Stimulated activated naive CD8-positive, alpha-beta T cell treated with anti-CD3 and anti-CD28 coated beads, Interleukin-15, amount 100 ng/mL, for 72 hours (primary cell): Measurements from ENCODE around the gene RHO.
"Not testable (repeated sequence)": the region's sequence is repeated elsewhere in the genome, so short reads cannot be mapped to it uniquely, and the experiment has no call there.

ENCODE experiments used
- ATAC-seq: fragments of 150-1000 bp; cut with Tn5 transposase; 2 replicates; pipeline ENCODE4 v1.10.0; 2021; ENCODE audit warnings: mild to moderate bottlenecking, moderate library complexity
- DNase-seq, 2 donors: peaks; one replicate each; pipeline ENCODE4 v3.0.0; 2021 to 2022
- H3K27ac Mint-ChIP-seq, 2 donors: one replicate each; pipeline ENCODE4 v1.8.0; 2022; ENCODE audit warnings: mild to moderate bottlenecking in 2 of 2, mixed read lengths in 2 of 2, moderate library complexity in 2 of 2
- H3K27me3 Mint-ChIP-seq: one replicate; pipeline ENCODE4 v1.8.0; 2022; ENCODE audit warnings: mixed read lengths
- H3K4me1 Mint-ChIP-seq: one replicate; pipeline ENCODE4 v1.8.0; 2022; ENCODE audit warnings: mild to moderate bottlenecking, mixed read lengths
- H3K4me3 Mint-ChIP-seq, 2 donors: one replicate each; pipeline ENCODE4 v1.8.0; 2022; ENCODE audit warnings: mild to moderate bottlenecking in 2 of 2, mixed read lengths in 2 of 2, moderate library complexity in 1 of 2
- H3K9me3 Mint-ChIP-seq, 2 donors: one replicate each; pipeline ENCODE4 v1.8.0; 2022; ENCODE audit warnings: mixed read lengths in 2 of 2

RHO gene

DNA sequence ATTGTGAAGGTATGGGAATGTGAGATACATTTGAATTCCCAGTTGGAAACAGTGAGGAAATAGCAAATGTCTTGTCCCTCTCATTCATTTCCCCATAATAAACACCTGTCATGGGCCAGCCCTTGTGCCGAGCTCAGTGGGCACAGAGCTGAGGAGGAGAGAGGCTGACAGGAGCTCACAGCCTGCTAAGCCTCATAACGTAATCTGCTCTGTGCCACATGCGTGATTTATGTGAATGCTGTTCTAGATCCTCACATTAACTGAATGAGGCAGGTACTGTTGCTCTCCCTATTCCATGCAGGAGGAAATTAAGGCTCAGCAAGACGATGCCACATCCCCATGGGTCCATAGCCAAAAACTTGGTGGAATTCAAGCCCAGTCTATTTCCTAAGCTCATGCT is 35.2 kb upstream of the RHO start:
- ATAC-seq (no peak), DNase-seq (no peak)
- Mint-ChIP-seq H3K27ac (no peak overlapping the region), H3K4me3 (no peak overlapping the region), H3K27me3 (no peaks in the 10 kb centered on the region), H3K4me1 (no peaks in the 10 kb centered on the region), H3K9me3 (no peaks in the 10 kb centered on the region)

DNA sequence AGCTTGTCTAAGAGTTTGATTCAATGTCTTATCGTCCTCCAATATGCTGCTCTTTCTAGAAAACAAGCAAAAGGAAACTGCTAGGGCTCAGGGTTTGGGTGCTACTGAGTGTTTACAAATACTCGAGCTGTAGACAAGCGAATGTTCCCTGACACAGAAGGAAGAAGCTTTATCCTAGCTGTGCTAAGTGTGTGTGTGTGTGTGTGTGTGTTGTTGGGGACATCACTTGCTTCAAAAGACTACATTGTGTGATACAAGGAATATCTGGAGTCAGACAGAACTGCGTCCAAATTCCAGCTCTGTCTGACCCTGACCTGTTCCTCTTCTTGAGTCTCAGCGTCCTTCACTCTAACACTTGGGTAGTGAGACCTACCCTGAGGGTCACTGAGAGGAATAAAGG is 33.9 kb upstream of the RHO start:
- not testable (repeated sequence) for ATAC-seq, DNase-seq, H3K27me3 Mint-ChIP-seq, H3K4me3 Mint-ChIP-seq, H3K9me3 Mint-ChIP-seq, H3K27ac Mint-ChIP-seq, H3K4me1 Mint-ChIP-seq

DNA sequence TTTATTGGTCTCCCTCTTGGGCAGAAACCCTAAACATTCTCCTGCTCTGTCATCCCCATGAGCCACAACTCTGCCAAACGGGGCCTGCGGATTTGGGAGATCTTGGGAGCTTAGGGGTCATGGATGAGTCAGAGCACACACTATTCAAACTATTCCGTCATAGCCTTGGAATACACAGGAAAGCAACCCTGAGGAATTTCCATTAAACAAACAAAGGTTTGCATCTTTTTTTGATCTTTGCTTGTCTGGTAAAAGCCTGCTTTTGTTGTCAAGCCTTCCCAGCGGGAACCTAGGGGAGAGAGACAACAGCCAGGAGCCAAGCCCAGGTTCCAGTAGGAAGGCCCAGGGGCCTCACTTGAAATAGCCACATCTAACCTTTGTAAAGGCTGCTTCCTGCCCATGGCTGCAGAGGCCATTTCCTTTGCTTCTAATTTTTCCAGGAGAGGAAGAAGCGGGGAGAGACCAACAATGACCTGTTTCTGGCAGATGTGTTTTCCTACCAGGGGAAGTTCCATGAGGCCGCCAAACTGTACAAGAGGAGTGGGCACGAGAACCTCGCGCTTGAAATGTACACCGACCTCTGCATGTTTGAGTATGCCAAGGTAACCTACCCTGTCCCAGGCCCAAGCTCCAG is 33.3 kb upstream of the RHO start:
- not testable (repeated sequence) for H3K27ac Mint-ChIP-seq, ATAC-seq, H3K4me1 Mint-ChIP-seq, H3K27me3 Mint-ChIP-seq, H3K9me3 Mint-ChIP-seq, DNase-seq, H3K4me3 Mint-ChIP-seq

DNA sequence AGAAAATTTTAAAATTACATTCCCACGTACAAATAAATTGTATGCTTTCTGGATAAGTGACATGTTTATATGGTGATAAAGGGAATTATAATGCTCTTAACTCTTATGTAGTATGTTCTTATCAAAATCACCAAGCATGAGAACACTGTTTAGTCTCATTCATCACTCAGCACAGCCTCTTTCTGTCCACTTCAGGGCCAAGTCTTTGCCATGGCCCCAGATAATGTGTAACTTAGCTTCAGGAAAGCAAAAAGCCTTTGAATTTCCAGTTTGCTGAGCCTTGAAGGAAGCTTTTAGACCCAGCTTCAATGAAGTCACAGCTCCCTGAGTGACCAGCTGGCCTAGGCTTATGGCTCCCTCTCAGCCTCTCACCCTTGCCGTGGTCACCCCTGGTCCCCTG is 30.6 kb upstream of the RHO start:
- not testable (repeated sequence) for H3K9me3 Mint-ChIP-seq, H3K4me3 Mint-ChIP-seq, H3K4me1 Mint-ChIP-seq

DNA sequence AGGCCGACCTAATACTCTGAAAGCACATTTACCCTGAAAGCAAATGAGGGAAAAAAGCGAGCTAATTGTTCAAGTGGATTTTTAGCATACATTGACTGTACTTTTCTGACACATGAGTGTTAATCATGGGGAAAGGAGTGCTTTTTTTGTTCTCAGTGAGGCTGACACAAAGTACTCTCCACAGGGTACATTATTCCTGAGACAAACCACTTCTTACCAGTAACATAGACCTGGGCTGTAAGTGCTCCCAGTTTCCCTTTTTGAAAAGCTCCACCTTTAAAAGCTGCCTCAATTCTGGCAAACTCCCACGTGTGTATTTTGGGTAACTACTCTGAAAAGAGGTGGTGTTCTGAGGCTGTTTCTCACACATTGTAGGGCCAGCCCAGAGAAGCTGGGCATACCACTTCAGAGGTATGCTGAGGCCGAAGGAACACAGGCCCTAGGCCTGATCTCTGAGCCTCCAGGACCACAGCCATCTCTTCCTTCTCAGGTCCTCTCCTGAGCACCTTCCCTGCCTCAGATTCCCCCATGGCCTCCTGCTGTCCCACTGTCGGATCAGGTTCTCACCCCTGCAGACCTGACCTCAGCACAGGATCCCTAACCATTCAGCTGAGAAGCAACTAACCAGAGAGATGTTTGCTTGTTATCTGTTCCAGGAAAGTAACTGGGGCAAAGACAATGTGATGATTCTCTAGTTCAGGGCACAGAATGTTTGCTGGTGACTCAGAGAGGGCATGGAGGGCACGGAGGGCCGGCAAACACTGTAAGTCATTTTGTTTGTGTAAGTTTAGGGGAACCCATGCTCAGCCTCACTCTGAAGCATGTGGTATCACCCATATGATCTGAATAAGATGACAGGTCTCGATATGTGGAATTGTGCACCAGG is 29.6 kb upstream of the RHO start:
- ATAC-seq, H3K27me3 Mint-ChIP-seq, H3K4me1 Mint-ChIP-seq, H3K9me3 Mint-ChIP-seq, DNase-seq, H3K4me3 Mint-ChIP-seq: not testable (repeated sequence)
- peak overlapping the region in 1 of 2 donors; percentile 27 for H3K27ac Mint-ChIP-seq

More for the DNA sequence above, 30.6 kb upstream of the RHO start:
- peak overlapping the region in 1 of 2 donors; percentile 66 for H3K27ac Mint-ChIP-seq
- not testable (repeated sequence) for ATAC-seq, H3K27me3 Mint-ChIP-seq, DNase-seq

DNA sequence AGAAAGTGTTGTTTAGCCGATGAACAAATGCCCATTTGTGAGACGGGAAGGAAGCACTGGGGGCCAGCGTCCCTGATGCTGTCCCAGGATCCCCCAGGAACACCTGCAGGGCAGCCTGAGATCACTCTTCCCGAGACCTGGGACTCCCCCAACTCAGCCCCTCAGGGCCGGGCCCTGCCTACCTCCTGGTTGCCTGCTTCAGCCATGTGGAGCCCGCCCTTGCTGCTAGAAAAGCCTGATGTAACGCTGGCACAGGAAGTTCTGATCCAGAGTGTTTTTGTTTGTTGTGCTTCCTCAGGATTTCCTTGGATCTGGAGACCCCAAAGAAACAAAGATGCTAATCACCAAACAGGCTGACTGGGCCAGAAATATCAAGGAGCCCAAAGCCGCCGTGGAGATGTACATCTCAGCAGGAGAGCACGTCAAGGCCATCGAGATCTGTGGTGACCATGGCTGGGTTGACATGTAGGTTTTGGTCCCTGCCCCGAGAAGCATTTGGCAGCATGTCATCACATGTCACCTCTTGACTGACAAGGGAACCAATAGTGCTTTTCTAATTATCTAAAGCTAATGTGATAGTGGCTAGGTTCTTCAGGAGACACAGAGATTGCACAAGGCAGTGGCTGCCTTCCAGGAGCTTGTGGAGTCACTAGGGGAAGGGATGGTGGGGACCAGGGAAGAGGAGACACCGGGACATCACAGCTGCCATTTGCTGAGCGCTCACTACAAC is 28.7 kb upstream of the RHO start:
- not testable (repeated sequence) for H3K9me3 Mint-ChIP-seq, H3K4me3 Mint-ChIP-seq, DNase-seq, H3K4me1 Mint-ChIP-seq, H3K27ac Mint-ChIP-seq, ATAC-seq, H3K27me3 Mint-ChIP-seq

DNA sequence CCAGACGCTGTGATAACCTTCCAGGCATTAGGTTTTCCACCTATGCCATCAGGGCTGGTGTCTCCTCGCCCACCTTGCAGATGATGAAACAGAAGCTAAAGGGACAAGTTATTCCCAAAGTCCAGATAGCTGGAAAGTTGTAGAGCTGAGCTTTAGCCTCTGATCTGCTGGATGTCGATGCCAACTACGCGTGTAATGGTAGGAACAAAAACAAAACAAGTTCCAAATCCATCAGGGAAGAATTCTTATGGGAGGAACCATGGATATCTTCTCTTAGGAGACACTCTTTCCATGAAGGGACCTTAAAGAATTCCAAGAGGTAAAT is 28.1 kb upstream of the RHO start:
- no peak overlapping the region for H3K4me3 Mint-ChIP-seq
- H3K4me1 Mint-ChIP-seq, result no peaks in the 10 kb centered on the region
- H3K9me3 Mint-ChIP-seq, result no peaks in the 10 kb centered on the region
- H3K27ac Mint-ChIP-seq, result no peak overlapping the region
- no peaks in the 10 kb centered on the region for H3K27me3 Mint-ChIP-seq
- DNase-seq (no peak), ATAC-seq (no peak)

DNA sequence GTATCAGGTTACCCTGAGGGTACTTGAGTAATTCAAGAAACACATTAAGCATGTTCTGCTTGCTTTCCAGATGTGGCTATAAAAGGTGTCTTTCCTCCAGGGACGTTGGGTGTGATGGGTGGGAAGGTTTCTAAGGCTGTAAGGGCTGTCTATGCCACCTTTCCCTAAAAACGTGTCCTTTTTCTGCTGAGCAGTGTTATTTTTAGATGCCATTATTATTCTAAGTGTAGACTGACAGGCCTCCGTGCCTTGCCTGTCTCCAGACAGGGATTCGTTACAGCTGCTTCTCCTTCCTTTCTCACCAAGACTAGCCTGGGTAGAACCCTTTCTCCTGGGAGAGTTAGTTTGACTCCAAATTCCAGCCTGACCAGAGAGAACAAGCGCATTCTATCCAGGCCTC is 26.8 kb upstream of the RHO start:
- no peaks in the 10 kb centered on the region for H3K27me3 Mint-ChIP-seq
- no peak overlapping the region for H3K4me3 Mint-ChIP-seq
- H3K27ac Mint-ChIP-seq, result no peak overlapping the region
- no peaks in the 10 kb centered on the region for H3K9me3 Mint-ChIP-seq
- ATAC-seq, result no peak
- no peaks in the 10 kb centered on the region for H3K4me1 Mint-ChIP-seq
- DNase-seq, result no peak

DNA sequence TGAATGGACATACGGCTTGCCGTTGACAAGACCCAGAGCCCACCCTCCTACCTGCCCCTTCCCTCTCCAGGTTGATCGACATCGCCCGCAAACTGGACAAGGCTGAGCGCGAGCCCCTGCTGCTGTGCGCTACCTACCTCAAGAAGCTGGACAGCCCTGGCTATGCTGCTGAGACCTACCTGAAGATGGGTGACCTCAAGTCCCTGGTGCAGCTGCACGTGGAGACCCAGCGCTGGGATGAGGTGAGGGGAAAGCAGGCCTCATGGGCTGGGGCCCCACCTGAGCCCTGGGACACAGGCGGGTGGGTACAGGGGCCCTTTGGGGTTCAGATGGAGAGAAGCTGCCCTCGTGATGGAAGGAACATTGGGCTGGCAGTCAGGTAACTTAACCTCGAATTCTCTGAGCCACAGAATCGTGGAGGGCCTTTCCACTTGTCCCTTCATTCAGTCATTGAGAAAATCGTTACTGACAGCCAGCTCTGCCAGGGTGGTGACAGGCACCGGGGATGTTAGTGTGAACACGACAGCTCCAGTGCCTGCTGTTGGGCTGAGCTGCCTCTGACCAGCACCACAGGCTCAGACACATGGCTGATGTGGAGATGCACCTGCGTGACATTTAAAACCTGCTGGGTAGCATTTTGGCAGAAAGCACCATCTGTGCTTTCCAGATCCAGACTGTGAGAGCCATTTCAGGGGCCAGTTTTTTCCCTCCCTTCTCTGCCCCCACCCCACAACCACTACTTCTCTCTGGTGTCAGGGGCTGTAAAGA is 25.6 kb upstream of the RHO start:
- no peak overlapping the region for H3K4me3 Mint-ChIP-seq
- no peaks in the 10 kb centered on the region for H3K4me1 Mint-ChIP-seq
- H3K9me3 Mint-ChIP-seq, result no peaks in the 10 kb centered on the region
- peak overlapping the region in 1 of 2 donors; percentile 74 for H3K27ac Mint-ChIP-seq
- no peaks in the 10 kb centered on the region for H3K27me3 Mint-ChIP-seq
- DNase-seq (no peak), ATAC-seq (no peak)

DNA sequence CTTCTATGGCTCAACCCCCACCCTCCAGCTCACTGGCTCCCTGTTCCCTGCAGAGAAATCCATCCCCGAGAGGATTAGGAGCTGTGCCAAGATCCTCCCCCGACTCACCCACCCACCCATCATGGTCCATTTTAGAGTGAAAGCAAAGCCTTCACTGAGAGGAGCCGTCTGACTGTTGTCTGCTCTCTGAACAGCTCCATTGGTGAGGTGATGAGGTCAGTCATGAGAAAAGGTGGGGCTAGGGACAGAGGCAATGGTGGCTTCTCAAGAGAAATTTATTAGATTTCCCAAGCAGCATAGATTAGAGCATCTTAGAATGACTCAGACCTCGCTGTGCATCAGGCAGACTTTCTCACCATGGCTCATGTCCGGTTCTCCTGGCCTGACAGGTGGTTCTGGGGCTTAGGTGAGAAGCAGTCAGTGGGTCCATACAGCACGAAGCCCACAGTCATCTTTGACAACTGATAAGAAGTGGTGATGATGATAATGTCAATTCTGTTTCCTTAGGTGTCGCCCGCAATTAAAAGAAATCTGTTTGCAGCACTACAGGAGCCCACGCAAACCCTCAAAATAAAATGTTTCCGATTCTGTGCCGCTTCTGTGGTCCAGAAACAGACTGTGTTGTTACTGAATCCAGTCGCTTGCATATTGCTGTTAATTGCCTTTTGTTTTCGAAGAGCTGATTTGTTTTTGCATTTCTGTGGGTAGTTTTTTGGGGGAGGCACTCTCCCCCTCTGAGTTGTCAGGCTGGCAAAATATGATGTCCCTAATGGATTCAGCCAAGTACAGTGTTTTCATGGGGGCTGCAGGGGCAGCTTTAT is 24.8 kb upstream of the RHO start:
- no peak overlapping the region for H3K4me3 Mint-ChIP-seq
- no peak for ATAC-seq
- no peaks in the 10 kb centered on the region for H3K9me3 Mint-ChIP-seq
- peak overlapping the region in 1 of 2 donors; percentile 74 for H3K27ac Mint-ChIP-seq
- no peaks in the 10 kb centered on the region for H3K4me1 Mint-ChIP-seq
- DNase-seq, result no peak
- no peaks in the 10 kb centered on the region for H3K27me3 Mint-ChIP-seq

DNA sequence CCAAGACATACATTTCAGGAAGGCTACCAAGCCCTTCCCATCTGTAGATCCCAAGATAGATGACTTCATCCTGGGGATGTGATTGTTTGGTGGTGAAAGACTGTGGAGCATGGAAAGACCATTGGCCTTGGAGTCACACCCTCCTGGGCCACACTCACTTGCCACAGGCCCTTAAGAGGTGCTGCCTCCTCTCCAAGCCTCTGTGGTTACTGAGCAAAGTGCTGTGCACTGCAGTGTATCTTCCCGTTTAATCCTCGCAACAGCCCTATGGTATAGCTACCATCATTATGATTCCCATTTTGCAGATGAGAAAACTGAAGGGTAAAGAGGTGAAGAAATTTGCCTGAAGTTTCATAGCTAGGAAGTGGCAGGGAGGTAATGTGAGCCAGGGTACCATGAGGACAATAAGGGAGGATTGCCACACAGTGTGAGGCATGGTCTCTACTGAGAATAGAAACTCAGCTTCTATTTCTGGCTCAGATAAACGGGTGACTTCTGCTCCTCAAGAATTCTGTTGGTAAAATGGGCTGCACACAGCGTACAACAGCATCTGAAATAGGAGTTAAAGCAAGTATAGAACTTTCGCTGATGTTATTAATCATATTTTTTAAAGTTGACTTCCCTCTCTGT is 23.9 kb upstream of the RHO start:
- DNase-seq (no peak), ATAC-seq (no peak)
- H3K27me3 Mint-ChIP-seq, result no peaks in the 10 kb centered on the region
- no peak overlapping the region for H3K27ac Mint-ChIP-seq
- H3K4me1 Mint-ChIP-seq, result no peaks in the 10 kb centered on the region
- no peak overlapping the region for H3K4me3 Mint-ChIP-seq
- H3K9me3 Mint-ChIP-seq, result no peaks in the 10 kb centered on the region

DNA sequence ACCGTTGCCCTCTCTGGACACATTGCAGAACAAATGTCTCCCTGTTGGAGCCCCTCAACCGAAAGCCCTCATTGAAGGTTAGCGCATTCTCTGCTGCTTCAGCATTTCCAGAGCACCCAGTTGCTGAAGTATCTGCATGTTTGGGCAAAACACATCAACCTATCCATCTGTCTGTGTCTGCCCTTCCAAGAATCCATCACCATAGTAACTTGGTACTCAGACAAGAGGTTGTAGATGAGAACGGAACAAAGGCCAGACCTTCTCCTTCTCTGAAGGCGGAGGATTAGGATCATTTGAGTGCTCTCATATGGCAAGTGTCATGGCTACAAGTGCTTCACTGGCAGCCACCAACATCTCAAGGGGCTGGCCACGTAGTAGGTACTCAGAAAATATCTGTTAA is 23.1 kb upstream of the RHO start:
- H3K27ac Mint-ChIP-seq, result no peak overlapping the region
- no peaks in the 10 kb centered on the region for H3K4me1 Mint-ChIP-seq
- DNase-seq, result no peak
- H3K27me3 Mint-ChIP-seq, result no peaks in the 10 kb centered on the region
- H3K9me3 Mint-ChIP-seq, result no peaks in the 10 kb centered on the region
- ATAC-seq, result no peak
- H3K4me3 Mint-ChIP-seq, result no peak overlapping the region

DNA sequence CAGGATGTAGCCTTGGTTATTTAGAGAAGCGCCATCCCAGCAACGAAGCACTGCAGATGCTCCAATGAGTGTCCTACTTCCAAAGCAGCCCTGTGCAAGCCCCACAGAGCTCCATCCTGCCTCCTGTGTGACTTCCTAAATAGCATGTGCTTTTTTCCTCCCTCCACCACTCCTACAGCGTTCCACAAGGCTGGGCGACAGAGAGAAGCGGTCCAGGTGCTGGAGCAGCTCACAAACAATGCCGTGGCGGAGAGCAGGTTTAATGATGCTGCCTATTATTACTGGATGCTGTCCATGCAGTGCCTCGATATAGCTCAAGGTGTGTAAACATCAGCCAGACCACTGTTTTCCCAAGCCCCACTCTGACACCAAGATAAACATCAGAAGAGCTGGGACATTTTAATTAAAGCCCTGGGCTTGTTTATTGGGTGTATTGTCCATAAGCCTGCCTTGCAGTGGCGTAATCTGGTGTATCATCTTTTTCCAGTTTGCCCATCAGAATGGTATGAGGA is 22.2 kb upstream of the RHO start:
- DNase-seq (no peak), ATAC-seq (no peak)
- no peaks in the 10 kb centered on the region for H3K4me1 Mint-ChIP-seq
- H3K27me3 Mint-ChIP-seq, result no peaks in the 10 kb centered on the region
- H3K4me3 Mint-ChIP-seq, result no peak overlapping the region
- H3K9me3 Mint-ChIP-seq, result no peaks in the 10 kb centered on the region
- H3K27ac Mint-ChIP-seq, result no peak overlapping the region

DNA sequence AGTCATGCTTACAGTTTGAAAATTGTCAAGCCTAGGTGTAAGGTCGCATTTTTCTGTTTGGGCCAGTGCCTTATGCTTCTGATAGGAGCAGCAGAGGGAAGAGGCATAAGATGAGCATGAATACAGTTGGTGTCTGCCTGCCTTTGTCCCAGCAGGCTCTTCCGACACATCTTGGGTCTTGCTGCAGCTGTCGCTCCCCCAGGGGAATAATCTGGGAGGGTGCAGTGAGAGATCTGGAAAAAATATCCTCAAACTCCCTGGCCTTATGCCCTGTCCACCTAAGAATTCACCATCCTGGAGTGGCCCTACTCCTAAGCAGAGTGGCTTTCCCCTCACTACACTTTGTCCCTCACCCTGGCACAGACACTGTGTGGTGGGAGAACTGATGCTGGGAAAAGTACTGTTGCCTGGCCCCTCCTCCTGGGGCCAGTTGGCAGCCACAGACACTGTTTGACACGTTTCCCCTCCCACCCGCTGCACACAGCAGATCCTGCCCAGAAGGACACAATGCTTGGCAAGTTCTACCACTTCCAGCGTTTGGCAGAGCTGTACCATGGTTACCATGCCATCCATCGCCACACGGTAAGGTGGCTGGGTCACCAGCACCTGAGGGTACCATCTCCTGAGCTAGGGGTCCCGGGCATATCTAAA is 21.1 kb upstream of the RHO start:
- DNase-seq (no peak), ATAC-seq (no peak)
- no peaks in the 10 kb centered on the region for H3K9me3 Mint-ChIP-seq
- H3K4me1 Mint-ChIP-seq, result no peaks in the 10 kb centered on the region
- H3K4me3 Mint-ChIP-seq, result no peak overlapping the region
- no peak overlapping the region for H3K27ac Mint-ChIP-seq
- no peaks in the 10 kb centered on the region for H3K27me3 Mint-ChIP-seq
